Type B pancreatic cell (in vitro differentiated cells): ENCODE measurements around the gene CACUL1. TPM values are rescaled to one million over a fixed set of nuclear protein-coding genes. Genes with fewer than 3 reads are reported as not detected.
"Not testable (repeated sequence)": the region's sequence is repeated elsewhere in the genome, so short reads cannot be mapped to it uniquely, and the experiment has no call there.

Experiments used
- DNase-seq: peaks from one replicate; pipeline ENCODE4 v3.0.0; 2021; ENCODE audit warnings: mixed read lengths; ENCODE audit not compliant: unreplicated experiment; ENCODE audit errors: extremely low spot score
- H3K27ac Mint-ChIP-seq: 2 replicates; pipeline ENCODE4 v1.8.0; 2021; ENCODE audit warnings: mild to moderate bottlenecking, mixed read lengths
- H3K27me3 Mint-ChIP-seq: 2 replicates; pipeline ENCODE4 v1.8.0; 2021; ENCODE audit warnings: mixed read lengths
- H3K36me3 Mint-ChIP-seq: 2 replicates; pipeline ENCODE4 v1.8.0; 2021; ENCODE audit warnings: mixed read lengths
- H3K4me1 Mint-ChIP-seq: one replicate; pipeline ENCODE4 v1.8.0; 2021; ENCODE audit warnings: mixed read lengths; ENCODE audit not compliant: unreplicated experiment
- H3K4me3 Mint-ChIP-seq: 2 replicates; pipeline ENCODE4 v1.8.0; 2021; ENCODE audit warnings: mild to moderate bottlenecking, mixed read lengths
- H3K9me3 Mint-ChIP-seq: 2 replicates; pipeline ENCODE4 v1.8.0; 2021; ENCODE audit warnings: mixed read lengths
- CTCF ChIP-seq: fragments of 200-600 bp; sonication (generic); conservative IDR thresholded peaks from 2 replicates; pipeline ENCODE4 v1.5.0; 2021; ENCODE audit warnings: antibody characterized with exemption, mild to moderate bottlenecking
- total RNA-seq: library from RNA; stranded (reverse); gene quantifications from 2 replicates; pipeline ENCODE4 v1.2.1, GENCODE V29; 2021; ENCODE audit warnings: low replicate concordance

The CACUL1 gene
- total RNA-seq, 1 donor from 2014 or later = 42.9 TPM

GRCh38 chr10:118798231-118798662, 43.5 kb upstream of the CACUL1 start:
- Mint-ChIP-seq H3K36me3 (no peaks in the 10 kb centered on the region), H3K4me3 (no peak overlapping the region), H3K9me3 (no peaks in the 10 kb centered on the region), H3K4me1 (peaks cover 8% of the 10 kb centered on the region), H3K27ac (no peak overlapping the region), H3K27me3 (no peaks in the 10 kb centered on the region)
- TF ChIP-seq CTCF = no peak
- no peak for DNase-seq

GRCh38 chr10:118794971-118795370, 40.2 kb upstream of the CACUL1 start:
- H3K27me3 Mint-ChIP-seq, H3K36me3 Mint-ChIP-seq, H3K9me3 Mint-ChIP-seq, H3K4me3 Mint-ChIP-seq, H3K27ac Mint-ChIP-seq, DNase-seq, H3K4me1 Mint-ChIP-seq: not testable (repeated sequence)

- Mint-ChIP-seq H3K9me3 (no peaks in the 10 kb centered on the region), H3K4me3 (no peak overlapping the region), H3K4me1 (peaks cover 3% of the 10 kb centered on the region), H3K27ac (no peak overlapping the region), H3K36me3 (no peaks in the 10 kb centered on the region), H3K27me3 (no peaks in the 10 kb centered on the region)
- no peak for TF ChIP-seq CTCF
- DNase-seq = no peak
Measured at GRCh38 chr10:118793545-118793944, 38.8 kb upstream of the CACUL1 start.

DNA sequence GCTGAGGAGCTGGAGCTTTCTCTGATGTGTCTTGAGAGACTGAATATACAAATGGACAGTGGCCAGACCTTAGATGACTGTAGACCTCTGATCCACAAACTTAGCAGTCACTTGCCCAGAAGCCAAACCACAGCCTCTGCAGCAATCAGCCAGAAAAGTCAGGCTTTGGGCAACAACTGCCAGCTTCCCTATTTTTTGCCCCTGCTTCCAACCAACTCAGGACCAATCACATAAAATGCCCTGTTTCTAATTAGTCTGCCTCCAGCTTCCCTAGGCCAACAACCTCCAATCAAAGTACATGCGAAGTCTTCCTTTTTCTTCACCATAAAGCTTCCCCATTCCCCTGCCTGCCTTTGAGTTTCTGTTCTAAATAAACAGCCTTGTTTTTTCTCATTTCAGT, 37.8 kb upstream of the CACUL1 start:
- H3K9me3 Mint-ChIP-seq = no peaks in the 10 kb centered on the region
- no peak for DNase-seq
- no peak for TF ChIP-seq CTCF
- H3K4me1 Mint-ChIP-seq = no peaks in the 10 kb centered on the region
- H3K27me3 Mint-ChIP-seq = no peaks in the 10 kb centered on the region
- H3K36me3 Mint-ChIP-seq = no peaks in the 10 kb centered on the region
- no peak overlapping the region for H3K4me3 Mint-ChIP-seq
- no peak overlapping the region for H3K27ac Mint-ChIP-seq

GRCh38 chr10:118790058-118790457, 35.3 kb upstream of the CACUL1 start:
- H3K4me3 Mint-ChIP-seq = no peak overlapping the region
- no peak overlapping the region for H3K27ac Mint-ChIP-seq
- DNase-seq = no peak
- no peaks in the 10 kb centered on the region for H3K36me3 Mint-ChIP-seq
- no peaks in the 10 kb centered on the region for H3K9me3 Mint-ChIP-seq
- H3K4me1 Mint-ChIP-seq = no peaks in the 10 kb centered on the region
- no peak for TF ChIP-seq CTCF
- no peaks in the 10 kb centered on the region for H3K27me3 Mint-ChIP-seq

- no peak for DNase-seq
- Mint-ChIP-seq H3K9me3 (no peaks in the 10 kb centered on the region), H3K27me3 (no peaks in the 10 kb centered on the region), H3K36me3 (no peaks in the 10 kb centered on the region), H3K4me1 (no peaks in the 10 kb centered on the region), H3K4me3 (no peak overlapping the region), H3K27ac (no peak overlapping the region)
- no peak for TF ChIP-seq CTCF
Measured at GRCh38 chr10:118785551-118785950, 30.8 kb upstream of the CACUL1 start.
